ENCODE data around the gene OR5K3.
"Not testable (repeated sequence)": the region's sequence is repeated elsewhere in the genome, so short reads cannot be mapped to it uniquely, and the experiment has no call there.

Gene OR5K3

DNA sequence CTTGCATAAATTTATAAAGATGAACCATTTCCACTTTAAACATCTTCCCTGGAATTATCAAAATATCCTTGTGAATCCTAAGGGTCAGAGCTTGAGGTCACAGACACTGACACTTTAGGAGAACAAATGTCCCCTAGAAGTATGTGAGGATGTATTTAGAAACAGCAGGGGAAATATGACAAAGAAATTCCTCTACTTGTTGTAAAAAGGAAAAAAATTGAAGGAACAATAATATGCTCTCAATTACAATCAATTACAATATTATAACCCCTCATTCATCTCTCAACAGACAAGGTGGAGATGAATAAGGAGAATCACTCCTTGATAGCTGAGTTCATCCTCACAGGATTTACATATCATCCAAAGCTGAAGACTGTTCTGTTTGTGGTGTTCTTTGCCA is at the start of gene OR5K3:
OR5K3 (plus strand) TSS at position 301 of the 400 bp plus-strand sequence; CDS start at position 301, 0 bp downstream.
- DNase-seq = no peak

GRCh38 chr3:98341758-98342157 is 48.7 kb upstream of the OR5K3 start:
- no peak for DNase-seq

DNA sequence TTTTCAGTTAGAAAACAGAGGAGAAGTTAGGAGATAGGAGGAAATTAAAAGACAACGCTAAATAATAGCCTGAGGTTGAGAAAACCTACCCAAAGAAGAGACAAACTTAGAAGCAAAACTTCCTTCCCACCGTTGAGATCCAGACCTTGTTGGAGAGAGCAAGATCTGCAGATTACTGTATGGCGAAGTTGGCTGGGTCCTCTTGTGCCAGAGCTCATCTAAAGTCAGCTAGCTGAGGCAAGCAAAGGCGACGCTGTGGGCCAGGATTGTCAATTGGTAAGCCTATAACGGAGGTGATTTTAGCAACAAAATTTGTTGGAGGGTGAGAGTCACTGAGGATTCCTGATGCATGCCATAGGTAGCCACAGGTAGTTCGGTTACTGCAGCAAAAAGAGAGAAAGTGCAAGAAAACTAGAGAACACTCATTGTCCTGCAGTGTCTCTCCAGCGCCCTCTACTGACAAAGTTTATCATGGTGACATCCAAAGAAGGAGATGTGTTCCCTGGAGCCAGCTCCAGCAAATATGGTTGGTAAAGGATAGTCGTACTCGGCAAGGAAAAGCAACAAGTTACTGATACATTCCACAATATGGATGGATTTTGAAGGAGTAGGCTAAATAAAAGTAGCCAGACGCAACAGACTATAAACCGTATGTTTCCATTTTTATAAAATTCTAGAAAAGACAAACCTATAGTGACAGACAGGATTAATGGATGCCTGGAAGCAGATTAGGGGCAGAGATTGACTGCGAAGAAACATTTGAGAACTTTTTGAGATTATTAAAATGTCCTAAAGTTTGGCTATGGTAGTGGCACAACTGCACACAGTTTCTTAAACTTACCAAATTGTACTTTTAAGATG is 46.6 kb upstream of the OR5K3 start:
- DNase-seq = peak; percentile 44

DNA sequence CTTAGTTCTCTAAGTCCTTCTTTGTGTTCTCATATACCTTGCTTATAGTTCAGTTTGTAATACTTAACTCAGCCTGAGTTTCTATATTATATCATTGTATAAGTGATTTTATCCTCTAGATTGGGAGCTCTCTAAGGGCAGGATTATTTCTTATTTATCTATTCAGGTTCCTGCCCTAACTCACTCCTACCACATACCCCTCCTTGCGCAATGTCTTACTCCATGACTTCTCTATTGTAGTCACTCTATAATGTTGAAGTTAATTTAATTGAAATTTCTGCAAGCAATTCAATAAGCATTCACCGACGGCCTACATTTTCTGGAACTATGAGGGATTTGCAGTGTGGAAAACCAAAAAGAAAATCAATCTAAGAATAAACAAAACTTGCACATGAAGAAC is 40.4 kb upstream of the OR5K3 start:
- no peak for DNase-seq

DNA sequence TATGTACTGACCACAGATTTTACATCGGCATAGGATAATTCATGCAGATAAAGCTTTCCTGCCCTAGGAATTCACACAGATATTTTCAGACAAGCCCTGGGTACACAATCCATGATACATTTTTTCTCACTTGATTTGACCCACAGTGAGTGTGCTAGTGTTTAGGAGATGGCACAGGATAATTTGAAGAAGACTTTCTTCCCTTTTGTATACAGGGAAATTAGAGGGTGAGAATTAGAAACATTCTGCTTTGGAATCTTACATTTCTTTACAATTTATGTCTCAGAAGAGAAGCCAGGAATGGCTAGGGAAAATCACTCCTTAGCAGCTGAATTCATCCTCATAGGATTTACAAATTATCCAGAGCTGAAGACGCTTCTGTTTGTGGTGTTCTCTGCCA is 36.9 kb upstream of the OR5K3 start, which contains the start of gene OR5K4:
OR5K4 (plus strand) TSS at position 301 of the 400 bp plus-strand sequence; CDS start at position 301, 0 bp downstream.
- no peak for DNase-seq

GRCh38 chr3:98359250-98359649 is 31.2 kb upstream of the OR5K3 start:
- no peak for DNase-seq

DNA sequence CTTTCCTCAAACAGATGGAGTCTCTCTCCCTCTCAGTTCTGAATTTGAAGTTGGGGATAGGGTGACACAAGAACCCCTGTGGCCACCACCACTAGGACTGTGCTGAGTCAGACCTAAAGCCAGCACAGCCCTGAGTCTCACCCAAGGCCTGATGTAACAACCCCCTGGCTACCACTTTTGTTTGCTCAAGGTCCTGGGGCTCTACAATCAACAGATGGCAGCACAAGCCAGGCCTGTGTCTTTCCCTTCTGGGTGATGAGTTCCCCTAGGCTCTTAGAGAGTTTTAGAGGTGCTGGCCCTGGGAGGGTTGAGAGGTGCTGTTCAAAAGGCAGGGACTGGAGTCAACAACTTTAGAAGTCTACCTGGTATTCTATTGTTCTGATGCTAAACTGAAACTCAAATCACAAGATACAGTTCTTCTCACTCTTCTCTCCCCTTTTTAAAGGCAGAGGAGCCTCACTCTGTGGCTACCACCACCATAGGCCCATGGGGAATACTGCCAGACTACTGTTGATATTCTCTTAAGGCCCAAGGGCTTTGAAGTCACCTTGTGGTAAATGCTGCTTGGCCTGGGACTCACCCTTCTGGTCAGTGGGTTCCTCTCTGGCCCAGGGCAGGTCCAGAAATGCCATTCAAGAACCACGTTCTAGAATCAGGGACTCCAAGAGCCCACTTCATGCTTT is 30.3 kb upstream of the OR5K3 start:
- DNase-seq = no peak

DNA sequence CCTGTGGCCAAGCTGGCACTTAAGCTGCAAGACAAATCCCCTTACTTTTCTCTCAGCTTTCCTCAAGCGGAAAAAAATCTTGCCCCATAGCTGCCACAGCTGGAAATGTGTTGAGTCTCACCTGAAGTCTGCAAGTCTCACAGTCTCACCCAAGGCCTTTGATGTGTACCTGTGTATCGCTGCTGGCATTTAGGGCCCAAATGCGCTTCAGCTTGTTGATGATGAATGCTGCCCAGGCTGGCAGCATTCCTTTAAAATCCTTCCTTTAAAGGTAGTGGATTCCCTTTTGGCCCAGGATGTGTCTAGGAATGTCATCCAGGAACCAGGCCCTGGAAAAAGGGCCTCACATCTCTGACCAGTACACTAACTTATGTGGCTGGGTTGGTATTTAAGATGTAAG is 29.8 kb upstream of the OR5K3 start:
- no peak for DNase-seq

DNA sequence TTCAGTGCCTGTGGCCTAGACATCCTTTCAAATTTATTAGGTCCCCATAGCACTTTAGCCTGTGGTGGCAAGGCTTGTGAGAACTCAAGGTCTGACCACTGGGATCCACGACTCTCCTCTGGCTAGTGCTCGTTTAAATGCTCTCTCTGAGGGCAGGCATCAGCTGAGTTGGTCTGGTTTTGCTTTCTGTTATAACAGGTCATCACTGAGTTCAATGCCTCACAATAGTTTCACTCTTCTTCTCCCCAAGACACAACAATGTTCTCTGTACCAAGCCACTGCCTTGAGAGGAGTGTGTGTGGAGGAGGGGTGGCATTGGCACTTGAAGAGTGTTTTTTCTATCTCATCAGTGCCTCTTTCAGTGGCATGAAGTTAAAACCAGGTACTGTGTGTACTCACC is 29.2 kb upstream of the OR5K3 start:
- no peak for DNase-seq

GRCh38 chr3:98367464-98368246 is 22.8 kb upstream of the OR5K3 start:
- no peak for DNase-seq

DNA sequence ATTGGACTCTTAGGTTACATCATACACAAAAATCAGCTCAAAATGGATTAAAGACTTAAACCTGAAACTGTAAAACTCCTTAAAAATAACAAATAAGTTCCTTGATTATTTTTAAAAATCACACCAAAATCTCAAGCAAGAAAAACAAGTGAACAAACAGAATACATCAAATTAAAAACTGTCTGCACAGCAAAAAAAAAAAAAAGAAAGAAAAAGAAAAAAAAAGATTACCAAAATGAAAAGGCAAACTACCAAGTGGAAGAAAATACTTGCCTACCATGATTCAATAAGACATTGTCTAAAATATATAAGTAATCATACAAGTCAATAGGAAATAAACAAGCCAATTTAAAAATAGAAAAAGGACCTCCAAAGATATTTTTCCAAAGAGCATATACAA is 19.3 kb upstream of the OR5K3 start:
- DNase-seq = no peak

- DNase-seq = no peak
These were observed 18.6 kb upstream of the OR5K3 start for GRCh38 chr3:98371853-98372252.

GRCh38 chr3:98372445-98372844 is 18.0 kb upstream of the OR5K3 start:
- DNase-seq = no peak

GRCh38 chr3:98376631-98377030 is 13.8 kb upstream of the OR5K3 start:
- no peak for DNase-seq

DNA sequence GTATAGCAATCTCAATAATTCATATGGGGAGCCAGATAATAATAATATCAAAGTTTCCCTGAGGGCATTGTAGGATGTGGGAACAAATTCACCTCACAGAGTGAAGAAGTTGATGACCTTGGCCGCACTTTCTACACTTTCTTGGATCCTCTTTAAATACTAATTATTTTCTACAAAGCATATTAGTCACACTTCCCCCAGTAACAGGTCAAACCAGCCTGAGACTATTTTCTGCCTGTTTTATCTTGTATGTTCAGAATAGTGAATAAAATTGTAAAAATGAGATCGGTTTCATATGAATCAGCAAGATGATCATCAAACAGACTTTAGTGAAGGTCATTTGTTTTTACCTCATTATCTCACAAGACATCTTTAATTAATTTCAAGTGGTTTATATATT is 2.3 kb upstream of the OR5K3 start:
- peak; percentile 3 for DNase-seq

DNA sequence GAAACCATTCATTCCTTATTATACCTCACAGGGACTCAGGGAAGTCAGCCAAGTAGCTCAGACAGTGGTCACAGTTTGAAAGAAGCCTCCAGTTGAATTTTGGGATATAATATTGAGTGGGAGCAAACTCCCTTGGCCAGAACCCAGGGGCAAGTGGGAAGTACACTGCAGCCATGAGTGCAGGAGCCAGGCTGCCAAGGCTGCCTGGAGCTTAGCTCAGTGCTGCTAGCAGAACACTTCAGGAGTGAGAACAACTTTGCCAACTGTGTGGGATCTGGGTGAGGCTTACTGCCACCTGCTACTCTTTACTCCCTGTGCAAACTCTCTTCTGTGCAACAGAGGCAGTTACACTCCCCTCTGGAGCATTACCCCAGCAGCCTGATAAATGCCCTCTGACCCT is 4.6 kb downstream of the OR5K3 start:
- no peak for DNase-seq

DNA sequence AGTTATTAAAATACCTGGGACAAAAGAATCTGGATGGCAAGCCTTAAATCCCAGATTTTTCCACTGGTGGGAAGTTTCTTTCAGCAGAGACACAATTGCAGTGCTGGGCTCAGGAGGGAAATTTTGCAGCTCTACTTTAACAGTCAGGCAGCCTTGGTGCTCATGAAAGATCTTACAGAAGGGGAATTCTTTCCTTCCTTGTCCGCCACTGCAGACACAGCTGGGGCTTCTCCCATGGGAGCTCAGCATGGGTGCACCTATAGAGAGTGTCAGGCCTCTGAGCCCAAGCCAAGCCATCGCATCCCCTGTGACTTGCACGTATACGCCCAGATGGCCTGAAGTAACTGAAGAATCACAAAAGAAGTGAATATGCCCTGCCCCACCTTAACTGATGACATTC is 6.0 kb downstream of the OR5K3 start:
- DNase-seq = not testable (repeated sequence)

DNA sequence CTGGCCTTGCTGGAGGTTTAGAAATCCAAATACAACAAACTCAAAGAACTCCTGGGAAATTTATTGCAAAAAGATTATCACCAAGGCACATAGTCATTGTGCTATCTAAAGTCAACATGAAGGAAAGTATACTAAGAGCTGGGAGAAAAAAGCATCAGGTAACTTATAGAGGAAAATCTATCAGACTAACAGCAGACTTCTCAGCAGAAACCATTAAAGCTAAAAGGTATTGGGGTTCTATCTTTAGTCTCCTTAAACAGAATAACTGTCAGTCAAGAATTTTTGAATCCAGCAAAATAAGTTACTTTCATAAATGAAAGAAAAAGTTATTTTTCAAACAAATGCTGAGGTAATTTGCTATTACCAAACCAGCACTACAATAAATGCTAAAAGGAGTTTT is 8.0 kb downstream of the OR5K3 start:
- DNase-seq = no peak

DNA sequence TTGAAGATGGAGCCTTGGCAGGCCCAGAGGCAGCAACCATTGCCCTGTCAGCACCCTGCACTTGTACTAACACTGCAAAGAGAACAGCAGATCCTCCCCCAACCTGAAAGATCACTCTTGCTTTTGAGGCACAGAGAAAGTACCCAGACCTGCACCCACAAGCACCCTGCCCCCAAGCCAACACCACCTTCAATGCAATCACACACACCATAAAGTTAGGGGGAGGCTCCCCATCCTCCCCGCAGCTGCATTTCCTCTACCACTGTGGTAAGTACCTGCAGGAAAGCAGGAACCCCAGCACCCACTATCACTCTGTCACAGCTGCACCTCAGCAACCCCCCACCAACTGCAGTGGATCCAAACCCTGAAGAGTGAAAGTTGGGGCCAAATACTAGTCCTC is 12.0 kb downstream of the OR5K3 start:
- DNase-seq = no peak

- DNase-seq = no peak
These were observed 13.5 kb downstream of the OR5K3 start for GRCh38 chr3:98404010-98404409.

DNA sequence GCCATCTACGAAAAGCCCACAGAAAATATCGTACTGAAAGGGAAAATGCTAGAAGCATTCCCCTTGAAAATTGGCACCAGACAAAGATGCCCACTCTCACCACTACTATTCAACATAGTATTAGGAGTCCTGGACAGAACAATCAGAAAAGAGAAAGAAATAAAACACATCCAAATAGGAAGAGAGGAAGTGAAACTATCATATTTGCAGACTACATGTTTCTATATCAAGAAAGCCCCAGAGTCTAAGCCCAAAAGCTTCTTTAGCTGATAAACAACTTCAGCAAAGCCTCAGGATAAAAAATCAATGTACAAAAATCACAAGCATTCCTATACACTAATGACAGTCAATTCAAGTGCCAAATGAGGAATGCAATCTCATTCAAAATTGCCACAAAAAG is 15.6 kb downstream of the OR5K3 start:
- no peak for DNase-seq

GRCh38 chr3:98432575-98432974 is 42.1 kb downstream of the OR5K3 start:
- DNase-seq = no peak

DNA sequence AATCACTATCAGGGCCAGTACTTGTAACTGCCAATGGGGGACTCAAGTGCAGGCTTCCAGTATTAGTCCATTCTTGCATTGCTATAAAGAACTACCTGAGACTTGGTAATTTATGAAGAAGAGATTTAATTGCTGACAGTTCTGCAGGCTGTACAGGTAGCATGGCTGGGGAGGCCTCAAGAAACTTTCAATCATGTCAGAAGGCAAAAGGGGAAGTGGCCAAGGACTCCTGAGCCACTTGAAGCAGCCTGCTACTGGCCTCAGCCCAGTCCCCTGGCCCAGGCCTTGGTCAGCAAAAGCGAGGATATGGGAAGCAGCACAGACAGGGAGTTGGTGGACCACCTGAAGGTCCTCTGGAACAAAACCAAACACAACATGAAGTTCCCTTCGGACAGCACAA is 43.3 kb downstream of the OR5K3 start:
- DNase-seq = no peak

- DNase-seq = no peak
These were observed 43.9 kb downstream of the OR5K3 start for GRCh38 chr3:98434412-98434811.
